ENCODE data around the gene KRT8.
"Not testable (repeated sequence)": the region's sequence is repeated elsewhere in the genome, so short reads cannot be mapped to it uniquely, and the experiment has no call there.

KRT8 gene
- 0.22 to 0.60 reads per million in 2 experiments for total RNA-seq

GRCh38 chr12:52904509-52905300 is at the start of gene KRT8:
TSS of gene KRT8 (minus strand) at chr12:52905076. CDS start at chr12:52904981, 95 bp downstream.
- not testable (repeated sequence) for DNase-seq (ENCODE audit: low read depth)

- DNase-seq (ENCODE audit: low read depth): no peak
Observed at GRCh38 chr12:52953181-52953841, 48.4 kb upstream of the KRT8 start.

DNA sequence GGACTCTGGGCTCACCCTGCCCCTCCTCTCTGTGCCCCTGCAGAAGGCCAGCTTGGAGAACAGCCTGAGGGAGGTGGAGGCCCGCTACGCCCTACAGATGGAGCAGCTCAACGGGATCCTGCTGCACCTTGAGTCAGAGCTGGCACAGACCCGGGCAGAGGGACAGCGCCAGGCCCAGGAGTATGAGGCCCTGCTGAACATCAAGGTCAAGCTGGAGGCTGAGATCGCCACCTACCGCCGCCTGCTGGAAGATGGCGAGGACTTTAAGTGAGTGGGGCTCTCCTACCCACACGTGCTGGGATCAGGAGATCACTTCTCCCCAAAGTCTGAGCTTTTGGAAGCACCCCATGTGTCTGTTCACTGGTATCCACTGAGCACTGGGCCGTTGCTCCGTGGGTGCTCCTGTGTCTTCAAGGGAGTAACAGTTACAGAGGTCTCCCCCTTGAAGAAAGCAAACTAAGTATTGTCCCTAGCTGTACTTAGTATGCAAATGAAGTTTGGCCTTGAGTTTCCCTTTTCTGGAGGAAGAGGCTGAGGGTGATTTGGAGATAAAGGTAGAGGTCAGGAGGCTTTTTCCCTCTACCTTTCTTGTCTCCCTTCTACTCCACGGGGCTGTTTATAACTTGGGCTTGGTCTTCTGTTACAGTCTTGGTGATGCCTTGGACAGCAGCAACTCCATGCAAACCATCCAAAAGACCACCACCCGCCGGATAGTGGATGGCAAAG is 47.4 kb upstream of the KRT8 start:
- DNase-seq (ENCODE audit: low read depth): no peak

- no peak for DNase-seq (ENCODE audit: low read depth)
Observed at GRCh38 chr12:52951640-52952039, 46.8 kb upstream of the KRT8 start.

DNA sequence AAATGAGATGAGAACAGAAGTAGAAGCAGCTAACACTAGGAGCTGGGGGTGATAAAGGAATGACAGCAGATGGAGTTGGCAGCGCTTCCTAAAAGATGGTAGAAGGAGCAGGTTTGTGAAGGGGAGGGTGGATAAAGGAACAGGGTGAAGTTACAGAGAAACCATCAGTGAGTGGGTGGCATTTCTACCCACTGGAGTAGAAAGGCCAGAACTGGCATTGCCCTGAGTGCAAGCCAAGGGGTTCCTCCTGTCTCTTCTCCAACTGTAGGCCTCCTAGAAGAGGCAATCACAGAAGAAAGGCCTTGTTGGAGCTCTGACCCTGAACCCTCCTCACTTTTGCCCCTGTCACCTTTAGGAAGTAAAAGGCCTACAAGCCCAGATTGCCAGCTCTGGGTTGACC is 46.2 kb upstream of the KRT8 start:
- no peak for DNase-seq (ENCODE audit: low read depth)

DNA sequence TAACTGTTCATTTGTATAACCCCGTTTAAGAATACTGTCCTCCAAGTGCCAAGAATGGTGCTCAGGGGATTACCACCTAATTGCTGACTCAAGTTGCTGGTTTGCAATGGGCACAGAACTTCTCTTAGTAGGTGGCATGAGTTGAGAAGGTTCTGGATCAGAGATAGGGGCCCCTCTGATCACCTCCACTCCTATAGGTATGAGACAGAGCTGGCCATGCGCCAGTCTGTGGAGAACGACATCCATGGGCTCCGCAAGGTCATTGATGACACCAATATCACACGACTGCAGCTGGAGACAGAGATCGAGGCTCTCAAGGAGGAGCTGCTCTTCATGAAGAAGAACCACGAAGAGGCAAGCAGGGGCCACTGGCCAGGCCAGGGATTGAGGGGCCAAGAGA is 45.7 kb upstream of the KRT8 start:
- DNase-seq (ENCODE audit: low read depth): no peak

DNA sequence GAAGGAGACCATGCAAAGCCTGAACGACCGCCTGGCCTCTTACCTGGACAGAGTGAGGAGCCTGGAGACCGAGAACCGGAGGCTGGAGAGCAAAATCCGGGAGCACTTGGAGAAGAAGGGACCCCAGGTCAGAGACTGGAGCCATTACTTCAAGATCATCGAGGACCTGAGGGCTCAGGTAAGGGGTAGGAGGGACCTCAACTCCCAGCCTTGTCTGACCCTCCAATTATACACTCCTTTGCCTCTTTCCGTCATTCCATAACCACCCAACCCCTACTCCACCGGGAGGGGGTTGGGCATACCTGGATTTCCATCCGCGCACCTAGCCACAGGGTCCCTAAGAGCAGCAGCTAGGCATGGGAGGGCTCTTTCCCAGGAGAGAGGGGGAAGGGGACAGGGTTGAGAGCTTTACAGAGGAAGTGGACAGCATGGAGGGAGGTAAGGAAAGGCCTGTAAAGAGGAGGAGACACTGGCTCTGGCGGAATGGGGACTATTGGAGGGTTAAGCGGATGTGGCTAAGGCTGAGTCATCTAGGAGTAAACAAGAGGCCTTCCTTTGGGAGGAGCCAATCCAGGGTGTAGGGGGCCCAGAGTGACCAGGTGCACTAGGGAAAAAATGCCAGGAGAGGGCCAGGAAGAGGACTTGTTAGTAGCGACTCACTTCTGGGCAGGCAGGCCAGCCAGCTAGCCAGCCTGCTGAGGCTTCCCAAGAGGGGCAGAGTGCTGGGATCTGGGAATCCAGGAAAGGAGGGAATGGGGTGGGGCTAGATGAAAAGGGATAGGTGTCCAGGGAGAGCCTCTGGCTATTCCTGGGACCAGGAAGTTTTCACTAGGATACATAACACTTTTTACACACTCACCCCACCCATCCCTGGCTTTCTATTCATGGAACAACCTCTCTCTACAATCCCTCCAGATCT is 44.8 kb upstream of the KRT8 start:
- DNase-seq (ENCODE audit: low read depth): no peak

DNA sequence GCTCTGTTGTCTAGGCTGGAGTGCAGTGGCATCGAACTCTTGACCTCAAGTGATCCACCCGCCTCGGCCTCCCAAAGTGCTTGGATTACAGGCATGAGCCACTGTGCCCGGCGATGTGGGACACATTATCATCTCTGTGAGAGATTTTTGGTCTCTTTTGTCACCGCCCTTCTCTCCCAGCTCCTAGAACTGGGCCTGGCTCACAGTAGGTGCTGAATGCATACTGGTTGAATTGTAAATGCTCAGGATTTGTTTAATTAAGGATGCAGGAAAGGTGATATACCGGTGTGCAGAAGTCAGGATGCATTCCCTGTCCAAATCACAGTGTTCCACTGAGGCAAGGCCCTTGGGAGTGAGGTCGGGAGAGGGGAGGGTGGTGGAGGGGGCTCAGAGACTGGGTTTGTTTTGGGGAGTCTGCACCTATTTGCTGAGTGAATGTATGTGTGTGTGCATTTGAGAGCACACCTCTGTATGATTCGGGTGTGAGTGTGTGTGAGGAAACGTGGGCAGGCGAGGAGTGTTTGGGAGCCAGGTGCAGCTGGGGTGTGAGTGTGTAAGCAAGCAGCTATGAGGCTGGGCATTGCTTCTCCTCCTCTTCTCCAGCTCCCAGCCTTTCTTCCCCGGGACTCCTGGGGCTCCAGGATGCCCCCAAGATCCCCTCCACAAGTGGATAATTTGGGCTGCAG is 43.0 kb upstream of the KRT8 start:
- no peak for DNase-seq (ENCODE audit: low read depth)

- no peak for DNase-seq (ENCODE audit: low read depth)
Observed at GRCh38 chr12:52946797-52947547, 42.1 kb upstream of the KRT8 start.

DNA sequence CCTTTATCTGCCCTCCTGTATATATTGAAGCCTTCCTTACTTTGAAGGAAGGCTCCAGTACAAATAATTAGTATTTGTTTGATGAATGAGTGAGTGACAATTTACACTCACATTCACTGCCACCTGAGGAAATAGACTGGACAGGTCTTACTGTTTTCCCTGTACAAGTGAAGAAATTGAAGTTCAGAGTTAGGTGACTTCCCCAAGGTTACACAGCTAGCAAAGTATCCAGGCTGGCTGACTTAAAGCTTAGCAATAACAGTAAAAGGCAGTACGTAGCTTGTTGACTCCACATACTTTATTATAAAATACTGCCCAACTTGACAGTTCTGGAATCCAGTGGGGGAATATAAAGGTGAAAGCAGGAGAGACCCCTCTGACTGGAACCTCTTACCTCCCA is 41.5 kb upstream of the KRT8 start:
- DNase-seq (ENCODE audit: low read depth): no peak

GRCh38 chr12:52945389-52946232 is 40.7 kb upstream of the KRT8 start:
- DNase-seq (ENCODE audit: low read depth): no peak

GRCh38 chr12:52944683-52945388 is 40.0 kb upstream of the KRT8 start:
- DNase-seq (ENCODE audit: low read depth): no peak

GRCh38 chr12:52942901-52943181 is 38.0 kb upstream of the KRT8 start:
- DNase-seq (ENCODE audit: low read depth): no peak

DNA sequence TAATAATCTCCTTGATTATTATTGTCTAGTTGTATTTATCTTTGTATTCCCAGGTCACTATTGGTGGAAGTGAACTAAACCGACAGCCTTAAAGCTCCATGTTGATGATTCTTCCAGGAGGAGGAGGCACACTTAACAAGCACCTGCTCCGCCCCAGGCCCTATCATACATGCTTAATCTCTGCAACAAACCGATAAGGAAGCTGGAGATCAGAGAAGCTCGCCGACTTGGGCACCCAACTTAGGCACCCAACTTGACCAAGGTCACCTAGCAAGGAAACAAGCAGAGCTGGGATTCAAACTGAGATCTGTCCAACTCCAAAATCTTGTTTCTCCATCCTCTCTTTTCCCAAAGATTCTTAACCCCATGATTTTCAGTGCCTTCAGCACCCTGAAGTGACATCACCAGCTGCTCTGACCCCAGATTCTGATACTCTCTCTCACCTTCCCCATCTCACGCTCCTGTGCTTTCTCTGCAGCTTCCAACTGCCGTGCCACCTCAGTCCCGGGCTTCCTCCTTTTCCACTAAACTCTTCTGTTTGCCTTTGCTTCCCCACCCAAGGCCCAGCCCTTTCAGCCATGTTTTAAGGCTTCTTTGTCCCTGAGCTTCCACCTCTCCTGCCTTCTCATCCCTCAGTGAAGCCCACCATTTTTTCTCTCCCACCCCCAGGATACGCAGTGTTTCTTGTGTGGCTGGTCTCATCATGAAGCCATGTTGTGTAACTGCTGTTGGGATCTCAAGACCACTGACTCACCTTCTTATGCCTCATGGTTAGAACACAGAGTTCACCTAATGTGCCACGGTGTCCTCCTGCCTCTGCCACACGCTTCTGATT is 37.4 kb upstream of the KRT8 start:
- no peak for DNase-seq (ENCODE audit: low read depth)

GRCh38 chr12:52929538-52929937 is 24.7 kb upstream of the KRT8 start:
- no peak for DNase-seq (ENCODE audit: low read depth)

DNA sequence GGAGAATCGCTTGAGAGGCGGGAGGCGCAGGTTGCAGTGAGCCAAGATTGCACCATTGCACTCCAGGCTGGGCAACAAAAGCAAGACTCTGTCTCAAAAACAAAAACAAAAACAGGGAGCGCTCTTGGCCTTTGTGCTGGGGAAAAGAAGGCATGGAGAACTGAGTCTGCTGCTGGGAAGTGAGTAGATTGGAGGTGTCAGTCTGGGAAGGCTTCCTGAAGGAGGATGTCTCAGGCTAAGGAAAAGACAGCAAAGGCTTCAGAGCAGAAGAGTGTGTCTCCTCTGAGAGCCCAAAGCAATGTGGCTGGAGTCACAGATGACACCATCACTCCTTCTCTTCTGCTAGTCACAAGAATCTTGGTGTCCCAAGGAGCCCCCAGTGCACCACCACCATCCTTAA is 23.1 kb upstream of the KRT8 start:
- no peak for DNase-seq (ENCODE audit: low read depth)

DNA sequence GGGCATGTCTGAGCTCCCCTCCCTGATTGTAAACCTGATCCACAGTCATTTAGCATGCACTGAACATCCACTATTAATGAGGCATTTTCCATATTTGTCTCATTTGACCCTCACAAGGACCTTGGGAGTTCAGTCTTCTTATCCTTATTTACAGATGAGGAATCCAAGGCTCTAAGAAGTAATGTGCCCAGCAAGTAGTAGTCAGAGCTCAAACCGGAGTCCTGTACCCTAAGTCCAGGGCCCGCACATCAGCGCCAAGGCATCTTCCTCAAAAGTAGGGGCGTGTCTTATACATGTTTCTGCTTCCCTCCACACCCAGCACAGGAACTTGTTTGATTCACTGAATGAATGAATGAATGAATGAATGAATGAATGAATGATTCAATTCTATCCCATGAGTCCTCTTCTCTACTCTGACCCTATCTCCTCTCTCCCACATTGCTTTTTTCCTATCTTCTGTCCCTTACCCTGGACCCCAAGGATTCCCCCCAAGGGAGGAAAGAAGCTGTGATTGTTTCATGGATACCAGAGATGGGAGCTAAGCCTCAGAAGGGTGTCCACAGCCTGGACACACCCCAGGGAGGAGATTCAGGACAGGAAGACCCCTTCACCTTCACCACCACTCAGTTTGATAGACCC is 21.8 kb upstream of the KRT8 start:
- DNase-seq (ENCODE audit: low read depth): no peak
